Kidney capillary endothelial cell (primary cell): ENCODE measurements around the gene SERPINB1.
A peak's percentile ranks its signal among the peaks of the same experiment; 100 is the strongest.

Source experiments
- DNase-seq: peaks from one replicate; pipeline ENCODE4 v3.0.0-alpha.2; 2018; ENCODE audit warnings: low spot score

Gene SERPINB1

DNA sequence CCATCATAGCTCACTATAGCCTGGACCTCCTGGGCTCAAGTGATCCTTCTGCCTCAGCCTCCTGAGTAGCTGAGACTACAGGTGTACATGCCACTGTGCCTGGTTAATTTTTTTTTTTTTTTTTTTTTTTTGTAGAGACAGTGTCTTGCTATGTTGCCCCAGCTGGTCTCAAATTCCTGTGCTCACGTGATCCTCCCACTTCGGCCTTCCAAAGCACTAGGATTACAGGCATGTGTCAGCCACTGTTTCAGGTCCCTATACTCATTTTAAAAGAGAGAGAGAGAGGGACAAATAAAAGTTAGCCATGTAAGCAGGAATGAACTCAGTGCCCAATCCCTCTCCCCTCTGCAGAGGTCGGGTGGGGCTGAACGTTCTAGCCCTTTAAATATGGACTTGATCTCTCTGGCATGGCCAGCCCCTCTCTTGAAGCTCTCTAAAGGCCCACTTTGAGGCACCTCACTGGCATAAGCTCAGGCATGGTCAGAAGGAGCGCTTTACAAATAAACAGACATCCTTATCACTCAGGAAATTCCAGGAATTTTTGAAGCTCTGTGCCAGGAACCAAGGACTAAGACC is 9.0 kb upstream of the SERPINB1 start:
- DNase-seq = no peak

DNA sequence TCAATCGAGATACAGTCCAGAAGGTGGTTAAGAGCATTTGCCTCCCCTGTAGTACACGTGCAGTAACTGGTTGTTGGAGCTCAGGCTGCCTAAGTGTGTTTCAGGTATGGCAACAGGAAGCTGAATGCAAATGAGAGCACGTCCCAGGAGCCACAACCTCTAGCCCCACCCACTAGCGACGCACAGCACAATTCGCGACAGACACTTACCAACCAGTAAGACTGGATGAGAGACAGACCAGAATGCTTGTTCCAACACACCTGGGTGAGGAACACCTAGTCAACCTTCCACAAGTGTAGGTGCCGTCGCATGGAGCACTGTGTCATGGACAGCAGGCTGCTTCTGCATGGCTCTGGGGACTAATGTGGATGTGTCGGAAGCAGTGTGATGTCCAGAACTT is 7.2 kb upstream of the SERPINB1 start:
- no peak for DNase-seq

- no peak for DNase-seq
These were observed 4.2 kb upstream of the SERPINB1 start for GRCh38 chr6:2845880-2846208.

DNA sequence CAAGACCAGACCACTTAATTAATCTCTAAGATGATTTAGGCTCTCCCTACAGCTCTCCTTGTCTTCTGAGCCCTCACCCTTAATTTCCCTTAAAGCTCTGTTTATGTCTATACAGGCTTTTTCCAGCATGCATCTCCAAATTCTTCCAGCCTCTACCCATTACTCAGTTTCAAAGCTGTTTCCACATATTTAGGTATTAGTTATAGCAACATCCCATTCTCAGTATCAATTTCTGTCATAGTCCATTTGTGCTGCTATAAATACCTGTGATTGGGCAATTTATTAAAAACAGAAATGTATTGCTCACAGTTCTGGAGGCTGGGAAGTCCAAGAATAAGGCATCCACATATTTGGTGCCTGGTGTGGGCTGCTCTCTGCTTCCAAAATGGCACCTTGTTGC is 2.3 kb upstream of the SERPINB1 start:
- no peak for DNase-seq

- DNase-seq = no peak
These were observed 1.6 kb upstream of the SERPINB1 start for GRCh38 chr6:2843138-2843740.

DNA sequence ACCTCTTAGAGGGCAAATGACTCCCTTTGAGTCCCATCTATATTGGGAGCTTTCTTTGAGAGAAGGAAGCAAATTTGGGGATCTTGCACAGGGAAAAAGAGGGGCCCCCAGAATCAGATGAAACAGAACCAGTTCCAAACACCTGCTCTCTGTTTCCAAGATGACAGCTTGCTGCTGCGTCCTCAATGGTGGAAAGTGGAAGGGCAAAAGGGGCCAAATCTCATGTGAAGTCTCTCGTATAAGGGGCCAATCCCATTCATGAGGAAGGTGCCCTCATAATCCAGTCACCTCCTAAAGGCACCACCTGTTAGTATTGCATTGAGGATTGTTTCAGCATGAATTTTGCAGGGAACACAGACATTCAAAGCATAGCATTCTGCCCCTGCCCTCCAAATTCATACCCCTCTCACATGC is 483 bp upstream of the SERPINB1 start:
- no peak for DNase-seq

DNA sequence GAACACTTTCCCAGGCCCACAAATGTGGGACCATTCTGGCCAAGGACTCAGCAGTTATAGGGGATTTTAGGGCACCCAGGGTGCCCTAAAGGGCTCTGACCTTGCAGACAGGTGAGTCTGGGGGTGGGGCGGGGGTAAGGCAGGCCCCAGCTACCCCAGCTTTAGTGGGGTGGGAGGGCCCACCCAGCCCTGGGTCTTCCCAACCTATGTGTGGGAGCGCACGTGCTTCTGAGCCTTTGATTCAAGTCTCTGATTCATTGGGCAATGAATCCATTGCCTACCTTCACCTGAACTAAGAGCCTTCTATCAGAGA is 958 bp downstream of the SERPINB1 start:
- DNase-seq = no peak

DNA sequence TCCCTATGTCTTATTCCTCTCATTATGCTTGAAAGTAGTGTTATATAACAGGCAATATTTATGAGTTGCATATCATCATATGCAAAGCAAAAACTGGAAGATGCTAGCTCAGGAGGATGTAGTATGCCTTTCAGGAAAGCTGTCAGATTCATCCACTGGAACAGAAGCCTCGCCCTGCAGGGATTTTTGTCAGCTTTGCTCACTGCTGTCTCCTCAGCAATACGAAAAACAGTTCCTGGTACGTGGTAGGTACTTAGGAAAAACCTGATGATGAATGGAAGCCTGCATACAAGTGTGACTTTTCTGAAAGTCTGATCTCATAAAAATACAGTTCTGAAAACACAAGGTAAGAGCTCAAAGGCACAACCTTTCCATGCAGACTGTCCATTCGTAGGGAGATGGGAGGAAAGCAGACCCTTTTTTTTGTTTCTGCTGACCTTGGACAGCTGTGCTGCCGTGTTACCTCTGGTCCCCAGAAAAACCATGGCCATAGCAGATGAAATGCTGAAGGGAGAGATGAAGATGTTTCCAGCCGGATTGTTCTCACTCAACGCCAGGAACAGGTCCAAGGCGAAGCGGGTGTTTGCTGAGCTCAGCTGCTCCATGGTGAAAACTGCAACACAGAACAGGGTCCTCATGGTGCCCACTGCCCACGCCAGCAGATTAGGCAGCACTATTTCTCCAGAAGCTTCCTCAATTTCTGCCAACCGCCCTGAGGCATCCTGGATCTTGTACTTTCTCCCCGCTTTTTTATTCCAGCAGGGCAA is 1.5 kb downstream of the SERPINB1 start:
- no peak for DNase-seq

DNA sequence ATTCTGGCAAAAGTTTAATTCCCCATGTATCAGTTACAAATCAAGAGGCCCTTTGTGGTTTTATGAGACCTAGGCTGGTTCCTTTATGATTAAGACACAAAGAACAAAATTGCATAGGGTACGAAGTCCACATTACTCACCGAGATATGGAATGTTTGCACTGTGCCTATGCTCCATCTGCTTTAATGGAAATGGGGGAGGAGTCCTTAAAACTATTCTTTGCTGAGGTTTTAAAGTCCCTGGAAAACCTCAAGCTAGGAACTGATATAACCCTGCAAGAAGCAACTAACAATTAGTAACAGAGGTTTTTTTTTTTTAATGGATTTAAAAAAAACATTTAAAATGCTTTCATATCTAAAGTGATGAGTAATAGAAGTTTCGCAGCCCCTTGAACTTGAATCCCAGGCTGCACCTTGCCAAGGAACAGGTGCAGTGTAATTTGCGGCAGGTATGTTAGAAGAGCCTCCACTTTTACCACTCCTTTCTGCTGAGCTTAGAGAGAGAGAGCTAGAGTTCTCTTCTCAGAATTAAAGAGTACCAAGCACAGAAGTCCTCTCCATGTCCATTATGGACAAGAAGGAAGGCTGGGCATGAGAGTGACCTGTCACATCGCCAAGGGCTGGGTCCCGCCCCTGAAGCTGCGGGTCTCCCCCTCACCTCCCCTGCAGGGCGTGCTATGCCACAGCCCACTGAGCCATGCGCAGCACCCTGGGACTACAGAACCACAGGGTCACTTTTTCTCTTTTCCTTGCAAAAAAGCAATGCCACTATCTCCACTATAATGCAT is 2.3 kb downstream of the SERPINB1 start:
- DNase-seq = no peak

DNA sequence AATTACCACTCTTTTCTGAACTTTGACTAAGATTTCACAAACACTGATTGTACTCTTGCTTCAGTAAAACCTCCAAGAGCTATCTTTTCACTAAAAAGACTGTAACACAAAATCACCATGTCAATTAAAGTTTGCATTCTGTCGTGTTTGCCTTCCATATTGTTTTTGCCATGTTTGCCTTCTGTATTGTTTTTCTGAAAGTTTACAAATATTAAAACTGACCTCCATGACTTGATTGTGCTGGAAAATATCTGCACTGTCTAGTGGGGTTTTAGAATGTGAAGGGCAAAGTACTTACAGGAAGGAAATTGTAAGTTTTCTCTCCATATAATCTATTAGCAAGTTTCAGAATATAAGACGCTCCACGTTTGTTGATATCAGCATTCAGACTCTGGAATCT is 3.4 kb downstream of the SERPINB1 start:
- DNase-seq = no peak

- DNase-seq = no peak
These were observed 7.4 kb downstream of the SERPINB1 start for GRCh38 chr6:2834262-2834661.

DNA sequence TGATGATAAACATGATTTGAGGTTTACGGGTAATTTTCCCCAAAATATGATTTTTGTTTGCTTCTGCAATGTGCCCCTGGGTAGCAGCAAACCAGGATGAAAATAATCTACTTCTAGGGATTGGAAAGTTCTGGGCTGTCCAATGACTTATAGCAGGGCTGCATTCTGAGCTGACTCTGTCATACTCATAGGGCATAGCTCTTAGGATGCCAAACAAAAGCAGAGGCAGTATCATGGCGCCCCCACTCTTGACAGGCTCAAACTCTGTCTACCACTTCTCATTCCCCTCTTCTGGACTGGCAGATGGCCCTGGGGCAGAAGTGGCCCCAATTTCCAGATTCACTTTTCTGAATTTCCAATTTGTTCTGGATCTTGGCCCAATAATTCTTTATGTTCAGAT is 10.3 kb downstream of the SERPINB1 start:
- no peak for DNase-seq

- no peak for DNase-seq
These were observed 11.5 kb downstream of the SERPINB1 start for GRCh38 chr6:2830183-2830582.

DNA sequence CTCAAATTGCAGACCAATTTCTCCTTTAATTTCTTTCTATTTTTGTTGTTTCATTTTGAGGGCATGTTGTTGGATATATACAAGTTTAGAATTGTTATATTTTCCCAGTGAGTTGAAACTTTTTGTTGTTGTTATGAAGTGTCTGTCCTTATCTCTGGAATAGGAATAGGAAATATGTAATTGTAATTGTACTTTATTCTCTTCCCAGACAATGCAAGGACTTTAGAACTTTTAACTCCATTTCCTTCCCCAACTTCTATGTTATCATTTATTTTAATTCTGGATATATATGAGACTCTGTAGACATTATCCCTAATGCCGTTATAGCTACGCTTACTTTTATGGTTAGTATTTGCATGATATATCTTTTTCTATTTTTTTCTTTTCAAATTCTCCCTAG is 12.4 kb downstream of the SERPINB1 start:
- DNase-seq = no peak

DNA sequence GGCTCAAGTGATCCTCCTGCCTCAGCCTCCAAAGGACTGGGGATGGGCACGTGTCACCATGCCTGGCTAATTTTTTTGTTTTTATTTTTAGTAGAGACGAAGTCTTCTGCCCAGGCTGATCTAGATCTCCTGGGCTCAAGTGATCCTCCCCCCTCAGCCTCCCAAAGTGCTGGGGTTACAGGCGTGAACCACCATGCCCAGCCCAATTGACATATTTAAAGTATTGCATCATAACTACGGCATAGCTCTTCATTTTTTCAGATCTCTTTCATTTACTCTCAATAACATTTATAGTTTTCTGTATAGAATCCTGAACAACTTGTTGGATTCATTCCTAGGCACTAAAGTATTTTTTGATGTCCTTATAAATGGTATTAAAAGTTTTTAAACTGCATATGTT is 13.0 kb downstream of the SERPINB1 start:
- DNase-seq = no peak

DNA sequence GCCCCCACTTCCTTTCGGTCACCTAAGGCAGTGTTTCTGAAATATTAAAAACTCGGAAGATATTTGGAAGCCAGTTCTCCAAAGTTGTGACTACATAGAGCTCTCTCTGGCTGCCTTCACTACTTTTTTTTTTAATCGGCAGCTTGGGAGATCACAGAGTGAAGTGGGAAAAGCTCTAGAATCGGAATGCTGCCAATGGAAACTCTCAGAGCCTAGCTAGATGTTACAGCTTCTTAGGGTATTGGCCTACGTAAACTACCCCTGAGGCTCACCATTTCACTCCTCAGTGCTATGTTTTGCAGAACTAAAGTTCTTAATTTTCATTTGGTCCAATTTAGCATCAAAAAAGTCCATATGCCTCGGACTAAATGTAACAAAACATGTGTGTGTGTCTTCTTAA is 14.5 kb downstream of the SERPINB1 start:
- no peak for DNase-seq

DNA sequence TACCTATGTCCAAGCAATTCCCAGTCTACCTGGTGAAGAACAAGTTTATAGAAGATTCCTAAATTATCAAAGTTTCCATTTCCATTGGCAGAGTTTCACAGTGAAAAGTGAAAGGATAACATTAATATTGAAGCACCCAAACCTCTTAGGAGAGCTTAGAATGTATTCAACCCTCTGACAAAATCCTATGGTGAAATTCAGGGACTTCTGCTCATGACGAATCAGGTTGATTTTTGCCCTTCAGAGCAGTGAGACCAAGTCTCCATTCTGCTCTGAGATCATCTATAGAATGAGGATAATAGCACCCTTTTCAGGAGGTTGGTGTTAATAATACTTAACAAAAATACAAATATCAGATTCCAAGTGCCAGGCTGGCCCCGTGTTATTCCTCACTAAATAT is 15.5 kb downstream of the SERPINB1 start:
- DNase-seq = no peak

- DNase-seq = no peak
These were observed 18.4 kb downstream of the SERPINB1 start for GRCh38 chr6:2823104-2823850.

GRCh38 chr6:2821554-2821953 is 20.1 kb downstream of the SERPINB1 start:
- DNase-seq = no peak

GRCh38 chr6:2820415-2820814 is 21.2 kb downstream of the SERPINB1 start:
- DNase-seq = peak; percentile 66

- DNase-seq = no peak
These were observed 21.7 kb downstream of the SERPINB1 start for GRCh38 chr6:2819978-2820377.

DNA sequence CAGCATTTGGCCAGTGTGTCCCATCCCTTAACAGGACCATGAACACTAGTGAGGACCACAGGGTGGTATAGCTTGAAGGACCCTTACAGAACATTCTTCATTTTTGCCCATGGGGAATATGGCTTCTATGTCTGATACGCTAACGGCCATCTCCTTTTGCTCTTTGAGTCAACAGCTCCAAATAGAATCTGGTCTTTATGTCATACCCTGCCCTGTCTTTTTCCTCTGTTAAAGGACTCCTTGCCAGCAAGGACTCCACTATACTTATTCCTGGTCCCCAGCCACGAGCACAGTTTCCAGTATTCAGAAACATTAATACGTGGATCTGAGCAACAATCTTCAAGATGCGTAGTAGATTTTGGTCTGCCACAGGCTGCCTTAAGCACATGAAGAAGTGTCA is 22.5 kb downstream of the SERPINB1 start:
- DNase-seq = no peak
